IgD-negative memory B cell (primary cell): ENCODE data around the gene ZFAND6. TPM values are rescaled to one million over a fixed set of nuclear protein-coding genes. Genes with fewer than 3 reads are reported as not detected.

Experiments
- H3K27ac Mint-ChIP-seq, 3 donors: one replicate each; pipeline ENCODE4 v1.8.0; 2020 to 2022; ENCODE audit warnings: mild to moderate bottlenecking in 3 of 3, mixed read lengths in 3 of 3, moderate library complexity in 1 of 3
- H3K27me3 Mint-ChIP-seq: one replicate; pipeline ENCODE4 v1.8.0; 2021; ENCODE audit warnings: mixed read lengths
- H3K36me3 Mint-ChIP-seq: one replicate; pipeline ENCODE4 v1.8.0; 2020; ENCODE audit warnings: mild to moderate bottlenecking, mixed read lengths
- H3K4me1 Mint-ChIP-seq, 3 donors: one replicate each; pipeline ENCODE4 v1.8.0; 2020 to 2022; ENCODE audit warnings: mixed read lengths in 3 of 3, mild to moderate bottlenecking in 1 of 3
- H3K4me3 Mint-ChIP-seq, 4 donors: one replicate each; pipeline ENCODE4 v1.8.0; 2020 to 2022; ENCODE audit warnings: mild to moderate bottlenecking in 4 of 4, mixed read lengths in 4 of 4, moderate library complexity in 3 of 4
- H3K9me3 Mint-ChIP-seq, 3 donors: one replicate each; pipeline ENCODE4 v1.8.0; 2020 to 2021; ENCODE audit warnings: mixed read lengths in 3 of 3, mild to moderate bottlenecking in 1 of 3
- polyA plus RNA-seq: library from polyadenylated mRNA; unstranded; fragments of 300-500 nt; fragmentation: Illumina TruSeq; gene quantifications from one replicate; pipeline ENCODE4 v1.2.3, GENCODE V29; 2021

Gene ZFAND6
- polyA plus RNA-seq, 1 donor from 2014 or later = 216 TPM

DNA sequence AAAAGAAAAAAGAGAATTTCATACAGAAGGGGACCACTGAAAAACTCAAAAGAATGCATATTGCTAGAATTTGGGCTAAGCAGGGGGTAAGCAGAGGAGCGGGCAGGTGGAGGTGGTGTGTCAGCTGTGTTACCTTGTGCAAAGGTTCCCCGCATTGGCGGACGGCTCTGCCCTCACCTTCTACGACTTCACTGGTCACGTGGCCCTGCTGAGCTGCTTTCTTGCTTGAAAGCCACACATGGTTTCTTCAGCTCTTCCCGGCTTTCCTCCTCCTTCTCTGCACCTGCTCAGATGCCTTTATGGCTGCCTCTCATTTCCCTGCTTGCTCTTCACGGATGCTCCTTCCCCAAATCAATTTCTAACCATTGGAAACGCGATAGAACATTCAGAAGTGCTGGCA, 123.8 kb downstream of the ZFAND6 start:
- Mint-ChIP-seq H3K27me3 (no peaks in the 10 kb centered on the region), H3K4me1 (no peaks in the 10 kb centered on the region), H3K27ac (no peak overlapping the region), H3K36me3 (peaks cover 10% of the 10 kb centered on the region), H3K4me3 (no peak overlapping the region), H3K9me3 (peaks cover 0 to 3% (median 0%) of the 10 kb centered on the region in 3 donors)

DNA sequence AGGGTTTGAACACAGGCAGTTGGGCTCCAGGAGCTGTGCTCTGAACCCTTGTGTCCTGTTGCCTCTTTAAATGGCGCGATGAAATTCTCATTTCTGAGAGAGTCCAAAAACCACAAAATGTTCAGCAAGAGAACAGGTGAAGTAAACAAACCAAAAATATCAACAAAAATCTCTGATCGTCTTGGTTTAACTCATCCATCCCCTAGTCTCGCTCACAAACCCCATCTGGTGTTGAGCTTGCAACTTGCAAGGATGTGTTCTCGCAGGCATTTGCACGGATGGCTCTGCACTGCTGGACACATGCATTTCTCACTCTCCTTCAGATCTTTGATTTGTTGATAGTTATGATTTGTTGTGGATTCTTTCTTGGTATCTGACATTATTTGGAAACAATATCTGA, 124.4 kb downstream of the ZFAND6 start:
- H3K27me3 Mint-ChIP-seq = no peaks in the 10 kb centered on the region
- no peak overlapping the region for H3K27ac Mint-ChIP-seq
- no peak overlapping the region for H3K4me3 Mint-ChIP-seq
- peaks cover 0 to 3% (median 0%) of the 10 kb centered on the region in 3 donors for H3K9me3 Mint-ChIP-seq
- H3K4me1 Mint-ChIP-seq = no peaks in the 10 kb centered on the region
- peaks cover 10% of the 10 kb centered on the region for H3K36me3 Mint-ChIP-seq

DNA sequence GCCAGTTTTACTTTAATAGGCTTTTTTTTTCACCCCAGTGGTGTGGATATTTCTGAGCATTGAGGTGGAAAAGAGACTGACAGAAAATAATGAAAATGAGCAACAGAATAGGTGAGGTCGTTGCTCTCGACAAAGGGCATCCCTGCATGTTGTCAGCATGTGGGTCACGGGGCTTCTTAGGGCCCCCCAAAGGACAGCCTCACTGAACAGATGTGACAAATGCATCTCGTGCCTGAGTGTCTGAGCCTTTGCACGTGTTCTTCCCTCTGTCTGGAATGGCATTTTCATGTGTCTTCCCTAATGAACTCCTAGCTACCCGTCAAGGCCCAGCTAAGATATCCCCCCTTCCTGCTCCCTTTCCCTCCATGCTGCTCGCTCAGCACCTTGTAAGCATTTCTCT, 125.1 kb downstream of the ZFAND6 start:
- Mint-ChIP-seq H3K36me3 (peaks cover 10% of the 10 kb centered on the region), H3K27ac (no peak overlapping the region), H3K9me3 (peaks cover 0 to 3% (median 0%) of the 10 kb centered on the region in 3 donors), H3K4me1 (no peaks in the 10 kb centered on the region), H3K4me3 (no peak overlapping the region), H3K27me3 (no peaks in the 10 kb centered on the region)

DNA sequence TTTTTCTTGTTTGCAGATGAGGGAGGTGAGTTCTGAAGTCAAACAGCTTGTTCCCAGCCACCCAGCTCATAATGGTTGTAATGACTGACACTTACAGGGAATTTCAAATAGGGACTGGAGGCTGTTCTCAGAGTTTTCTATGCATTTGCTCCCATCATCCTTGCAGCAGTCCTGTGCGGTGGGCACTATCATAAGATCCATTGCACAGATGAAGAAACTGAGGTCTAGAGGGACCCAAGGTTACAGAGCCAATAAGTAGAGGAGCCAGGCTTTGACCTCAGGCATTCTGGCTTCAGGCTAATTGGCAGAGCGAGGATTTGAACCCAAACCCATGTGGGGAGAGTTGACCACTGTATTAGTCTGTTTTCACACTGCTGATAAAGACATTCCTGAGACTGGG, 125.7 kb downstream of the ZFAND6 start:
- no peak overlapping the region for H3K27ac Mint-ChIP-seq
- peaks cover 10% of the 10 kb centered on the region for H3K36me3 Mint-ChIP-seq
- H3K4me3 Mint-ChIP-seq = no peak overlapping the region
- no peaks in the 10 kb centered on the region for H3K4me1 Mint-ChIP-seq
- H3K27me3 Mint-ChIP-seq = no peaks in the 10 kb centered on the region
- peaks cover 0 to 3% (median 0%) of the 10 kb centered on the region in 3 donors for H3K9me3 Mint-ChIP-seq

DNA sequence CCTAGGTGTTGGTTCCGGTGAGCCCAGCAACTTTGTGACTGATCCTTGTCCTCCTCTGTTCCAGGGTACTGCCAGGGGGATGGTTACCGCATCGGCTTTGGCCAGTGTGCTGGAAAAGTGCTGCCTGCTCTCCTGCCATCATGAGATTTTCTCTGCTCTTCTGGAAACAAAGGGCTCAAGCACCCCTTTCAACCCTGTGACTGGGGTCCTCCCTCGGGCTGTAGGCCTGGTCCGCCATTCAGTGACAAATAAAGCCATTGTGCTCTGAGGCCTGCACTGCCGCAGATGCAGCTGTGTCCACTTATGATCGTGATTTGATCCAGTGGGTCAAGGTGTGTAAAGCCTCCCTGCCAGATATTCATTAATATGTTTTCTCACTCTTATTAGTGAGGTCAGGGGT, 126.6 kb downstream of the ZFAND6 start:
- Mint-ChIP-seq H3K27me3 (no peaks in the 10 kb centered on the region), H3K4me1 (no peaks in the 10 kb centered on the region), H3K36me3 (peaks cover 10% of the 10 kb centered on the region), H3K27ac (no peak overlapping the region), H3K4me3 (no peak overlapping the region), H3K9me3 (peaks cover 0 to 3% (median 0%) of the 10 kb centered on the region in 3 donors)

DNA sequence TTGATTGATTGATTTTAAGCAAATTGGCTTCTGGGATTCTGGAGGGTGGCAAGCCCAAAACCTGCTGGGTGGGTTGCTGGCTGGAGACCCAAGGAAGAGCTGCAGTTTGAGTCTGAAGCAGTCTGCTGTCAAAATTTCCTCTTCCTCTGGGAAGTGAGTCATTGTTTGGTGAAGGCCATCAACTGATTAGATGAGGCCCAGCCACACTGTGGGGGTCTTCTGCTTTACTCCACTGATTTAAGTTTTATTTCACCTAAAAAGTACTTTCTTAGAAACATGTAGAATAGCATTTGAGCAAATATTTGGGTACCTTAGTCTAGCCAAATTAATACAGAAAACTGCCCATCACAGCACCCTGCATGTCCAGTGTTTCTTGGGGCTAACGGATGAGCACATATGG, 127.1 kb downstream of the ZFAND6 start:
- H3K4me1 Mint-ChIP-seq = no peaks in the 10 kb centered on the region
- H3K27me3 Mint-ChIP-seq = no peaks in the 10 kb centered on the region
- peaks cover 0 to 3% (median 0%) of the 10 kb centered on the region in 3 donors for H3K9me3 Mint-ChIP-seq
- no peak overlapping the region for H3K4me3 Mint-ChIP-seq
- H3K36me3 Mint-ChIP-seq = peaks cover 10% of the 10 kb centered on the region
- no peak overlapping the region for H3K27ac Mint-ChIP-seq

Other genes starting within 250 kb of the ZFAND6 start
- 61.3 TPM for gene MTHFS, start 162.7 kb upstream of the ZFAND6 start, polyA plus RNA-seq
- gene BCL2A1, start 88.5 kb upstream of the ZFAND6 start, polyA plus RNA-seq = 75.8 TPM
- 2.5 TPM for gene FAH, start 93.3 kb downstream of the ZFAND6 start, polyA plus RNA-seq
- 0.04 TPM for gene CTXND1, start 192.5 kb downstream of the ZFAND6 start, polyA plus RNA-seq